Fibroblast of lung (primary cell): Measurements from ENCODE around the gene MUC3A. TPM values are rescaled to one million over a fixed set of nuclear protein-coding genes. Genes with fewer than 3 reads are reported as not detected.

Experiments used
- DNase-seq, 2 donors: peaks; one replicate each; pipeline versions ENCODE4 v3.0.0 to v3.0.0-alpha.2; 2010; ENCODE audit warnings: low read depth in 2 of 2
- H2AFZ ChIP-seq: 2 replicates; pipeline ENCODE4 v1.5.1; 2012; ENCODE audit warnings: low read length, control low read depth, inconsistent platforms
- H3K27ac ChIP-seq: 2 replicates; pipeline ENCODE4 v1.5.1; 2011; ENCODE audit warnings: low read length, control low read depth; ENCODE audit not compliant: insufficient read depth
- H3K27me3 ChIP-seq: 2 replicates; pipeline ENCODE4 v1.5.1; 2011; ENCODE audit warnings: mild to moderate bottlenecking, low read length; ENCODE audit not compliant: control insufficient read depth, insufficient read depth
- H3K36me3 ChIP-seq: 2 replicates; pipeline ENCODE4 v1.5.1; 2011; ENCODE audit warnings: low read length; ENCODE audit not compliant: control insufficient read depth, insufficient read depth
- H3K4me1 ChIP-seq: 2 replicates; pipeline ENCODE4 v1.5.1; 2011; ENCODE audit warnings: low read length; ENCODE audit not compliant: control insufficient read depth, insufficient read depth; ENCODE audit errors: extremely low read depth
- H3K4me2 ChIP-seq: 2 replicates; pipeline ENCODE4 v1.5.1; 2011; ENCODE audit warnings: low read length, control low read depth; ENCODE audit not compliant: insufficient read depth; ENCODE audit errors: extremely low read depth
- H3K4me3 ChIP-seq, 4 experiments: fragments of 200-600 bp in 1 of 4; sonication (generic) in 1 of 4; replicated peaks in 1 of 4; 2 replicates each; pipeline ENCODE4 v1.5.1; 2011 to 2016; ENCODE audit warnings: low read length in 4 of 4, low read depth in 3 of 4, mild to moderate bottlenecking in 3 of 4, control low read depth in 2 of 4, inconsistent platforms in 1 of 4, mixed read lengths in 1 of 4; ENCODE audit not compliant: insufficient read depth in 1 of 4; ENCODE audit errors: control extremely low read depth in 1 of 4
- H3K79me2 ChIP-seq: 2 replicates; pipeline ENCODE4 v1.5.1; 2012; ENCODE audit warnings: mild to moderate bottlenecking, low read length, inconsistent platforms; ENCODE audit not compliant: control insufficient read depth, insufficient read depth
- H3K9ac ChIP-seq: 2 replicates; pipeline ENCODE4 v1.5.1; 2011; ENCODE audit warnings: mild to moderate bottlenecking, low read length, control low read depth; ENCODE audit not compliant: insufficient read depth
- H3K9me3 ChIP-seq: 2 replicates; pipeline ENCODE4 v1.5.1; 2012; ENCODE audit warnings: low read depth, low read length; ENCODE audit not compliant: control insufficient read depth, insufficient read depth
- H4K20me1 ChIP-seq: 2 replicates; pipeline ENCODE4 v1.5.1; 2011; ENCODE audit warnings: low read length; ENCODE audit not compliant: control insufficient read depth, insufficient read depth; ENCODE audit errors: extremely low read depth
- CTCF ChIP-seq, 2 donors: IDR thresholded peaks in 1 of 2; conservative IDR thresholded peaks in 1 of 2; 1 replicate in 1 of 2; 2 replicates in 1 of 2; pipeline ENCODE4 v1.5.1; 2011 to 2012; ENCODE audit warnings: low read length in 2 of 2, control low read depth in 1 of 2, inconsistent platforms in 1 of 2, low read depth in 1 of 2, mild to moderate bottlenecking in 1 of 2
- EZH2 ChIP-seq: IDR thresholded peaks from 2 replicates; pipeline ENCODE4 v1.5.1; 2012; ENCODE audit warnings: low read length, control low read depth, mild to moderate bottlenecking; ENCODE audit errors: missing control alignments
- polyA plus RNA-seq, 2 donors: library from polyadenylated mRNA; depleted of rRNA in 1 of 2; stranded (reverse) in 1 of 2; unstranded in 1 of 2; fragments of >200 nt; gene quantifications; 2 replicates each; pipeline ENCODE4 v1.2.1, GENCODE V29; 2011 to 2012; ENCODE audit warnings: missing spikeins in 1 of 2
- total RNA-seq: library from RNA; depleted of rRNA; stranded (reverse); fragments of >200 nt; gene quantifications from 2 replicates; pipeline ENCODE4 v1.2.1, GENCODE V29; 2014

Gene MUC3A
- total and polyA plus RNA-seq, 2 donors (not counting 1 experiment from before 2014, with no cell fraction given) = not detected

DNA sequence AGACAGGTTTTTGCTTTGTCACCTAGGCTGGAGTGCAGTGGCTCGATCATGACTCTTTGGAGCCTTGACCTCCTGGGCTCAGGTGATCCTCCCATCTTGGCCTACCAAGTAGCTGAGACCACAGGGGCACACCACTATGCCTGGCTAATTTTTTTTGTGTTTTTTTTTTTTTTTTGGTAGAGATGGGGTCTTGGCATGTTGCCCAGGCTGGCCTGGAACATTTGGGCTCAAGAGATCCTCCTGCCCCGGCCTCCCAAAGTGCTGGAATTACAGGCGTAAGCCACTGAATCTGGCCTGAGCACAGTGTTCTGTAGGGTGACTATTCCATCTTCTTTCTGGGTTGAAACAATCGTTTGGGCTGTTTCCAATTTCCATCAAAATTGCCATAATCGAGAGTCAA is 1.5 kb upstream of the MUC3A start:
- no peak for DNase-seq
- Histone ChIP-seq H3K9ac (no peak overlapping the region), H3K9me3 (no peaks in the 10 kb centered on the region), H3K27me3 (peaks cover 7% of the 10 kb centered on the region), H2AFZ (no peak overlapping the region), H4K20me1 (no peaks in the 10 kb centered on the region), H3K4me3 (no peak overlapping the region), H3K36me3 (no peaks in the 10 kb centered on the region), H3K27ac (no peak overlapping the region), H3K4me2 (no peak overlapping the region), H3K4me1 (no peaks in the 10 kb centered on the region), H3K79me2 (no peaks in the 10 kb centered on the region)
- TF ChIP-seq EZH2 (no peak), CTCF (conservative IDR thresholded peaks at IDR 0.05 in 1 of 2, IDR thresholded peaks at IDR 0.05 in 1 of 2; ENCODE audit: low read depth in 1 of 2, low read length in 2 of 2) (no peak)

- no peak overlapping the region for H3K27ac ChIP-seq
- no peaks in the 10 kb centered on the region for H3K9me3 ChIP-seq
- no peaks in the 10 kb centered on the region for H3K4me1 ChIP-seq
- H3K4me3 ChIP-seq = no peak overlapping the region
- H3K79me2 ChIP-seq = no peaks in the 10 kb centered on the region
- no peak for DNase-seq
- H3K4me2 ChIP-seq = no peak overlapping the region
- TF ChIP-seq EZH2 (no peak), CTCF (conservative IDR thresholded peaks at IDR 0.05 in 1 of 2, IDR thresholded peaks at IDR 0.05 in 1 of 2; ENCODE audit: low read depth in 1 of 2, low read length in 2 of 2) (no peak)
- H2AFZ ChIP-seq = no peak overlapping the region
- H3K27me3 ChIP-seq = peaks cover 7% of the 10 kb centered on the region
- no peaks in the 10 kb centered on the region for H3K36me3 ChIP-seq
- H4K20me1 ChIP-seq = no peaks in the 10 kb centered on the region
- no peak overlapping the region for H3K9ac ChIP-seq
These were observed 654 bp downstream of the MUC3A start for GRCh38 chr7:100949933-100950443.

DNA sequence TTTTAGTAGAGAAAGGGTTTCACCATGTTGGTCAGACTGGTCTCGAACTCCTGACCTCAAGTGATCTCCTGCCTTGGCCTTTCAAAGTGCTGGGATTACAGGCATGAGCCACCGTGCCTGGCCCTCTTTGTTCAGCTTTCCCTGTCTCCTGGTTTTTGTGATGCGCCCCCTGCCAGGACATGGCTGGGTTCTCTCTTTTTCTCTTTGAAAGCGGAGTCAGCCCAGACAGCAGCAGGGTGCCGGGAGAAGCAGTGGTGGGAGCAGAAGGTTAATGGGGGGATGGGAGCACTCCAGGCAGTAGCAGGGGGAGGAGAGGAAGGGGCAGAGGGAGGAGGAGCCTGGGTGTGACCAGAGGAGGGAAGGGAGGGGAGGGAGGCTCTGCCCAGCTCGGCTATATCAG is 1.8 kb downstream of the MUC3A start:
- no peak for DNase-seq
- no peak overlapping the region for H3K4me2 ChIP-seq
- H3K4me3 ChIP-seq = no peak overlapping the region
- no peak overlapping the region for H3K27ac ChIP-seq
- no peaks in the 10 kb centered on the region for H3K4me1 ChIP-seq
- peaks cover 7% of the 10 kb centered on the region for H3K27me3 ChIP-seq
- no peaks in the 10 kb centered on the region for H3K9me3 ChIP-seq
- H3K79me2 ChIP-seq = no peaks in the 10 kb centered on the region
- no peaks in the 10 kb centered on the region for H3K36me3 ChIP-seq
- no peak overlapping the region for H2AFZ ChIP-seq
- H3K9ac ChIP-seq = no peak overlapping the region
- TF ChIP-seq CTCF (conservative IDR thresholded peaks at IDR 0.05 in 1 of 2, IDR thresholded peaks at IDR 0.05 in 1 of 2; ENCODE audit: low read depth in 1 of 2, low read length in 2 of 2) (no peak), EZH2 (no peak)
- H4K20me1 ChIP-seq = no peaks in the 10 kb centered on the region
